Astrocyte (in vitro differentiated cells and primary cell): Measurements from ENCODE around the gene DOK6. TPM values are rescaled to one million over a fixed set of nuclear protein-coding genes. Genes with fewer than 3 reads are reported as not detected.

ENCODE experiments used
- DNase-seq: peaks from one replicate; pipeline ENCODE4 v3.0.0-alpha.2; 2010; ENCODE audit warnings: low read depth
- FAIRE-seq: peaks from 2 replicates; lab custom pipeline; 2011; peaks lifted over from hg19 to GRCh38; lab: Jason Lieb, UNC
- H2AFZ ChIP-seq: 2 replicates; pipeline ENCODE4 v1.6.0; 2012; ENCODE audit warnings: low read depth, low read length, inconsistent platforms
- H3K27ac ChIP-seq: 2 replicates; pipeline ENCODE4 v1.5.1; 2011; ENCODE audit warnings: low read depth, low read length, inconsistent platforms
- H3K27me3 ChIP-seq: 2 replicates; pipeline ENCODE4 v1.6.0; 2011; ENCODE audit warnings: low read length, inconsistent platforms; ENCODE audit not compliant: insufficient read depth
- H3K36me3 ChIP-seq: 2 replicates; pipeline ENCODE4 v1.5.1; 2011; ENCODE audit warnings: low read length, inconsistent platforms; ENCODE audit not compliant: insufficient read depth
- H3K4me1 ChIP-seq: 2 replicates; pipeline ENCODE4 v1.5.1; 2011; ENCODE audit warnings: low read length, inconsistent platforms; ENCODE audit not compliant: insufficient read depth
- H3K4me2 ChIP-seq: 2 replicates; pipeline ENCODE4 v1.6.0; 2012; ENCODE audit warnings: low read length, inconsistent platforms
- H3K4me3 ChIP-seq: 2 replicates; pipeline ENCODE4 v1.5.1; 2011; ENCODE audit warnings: low read depth, mild to moderate bottlenecking, low read length, inconsistent platforms; ENCODE audit not compliant: insufficient read depth
- H3K79me2 ChIP-seq: 2 replicates; pipeline ENCODE4 v1.6.0; 2012; ENCODE audit warnings: mild to moderate bottlenecking, low read length, inconsistent platforms; ENCODE audit not compliant: insufficient read depth
- H3K9ac ChIP-seq: 2 replicates; pipeline ENCODE4 v1.6.0; 2012; ENCODE audit warnings: mild to moderate bottlenecking, low read length, inconsistent platforms
- H3K9me3 ChIP-seq: 2 replicates; pipeline ENCODE4 v1.5.1; 2012; ENCODE audit warnings: low read depth, mild to moderate bottlenecking, low read length, inconsistent platforms; ENCODE audit not compliant: insufficient read depth
- H4K20me1 ChIP-seq: 2 replicates; pipeline ENCODE4 v1.6.0; 2012; ENCODE audit warnings: low read length, inconsistent platforms; ENCODE audit not compliant: insufficient read depth
- H3K27ac Mint-ChIP-seq: one replicate; pipeline ENCODE4 v1.8.0; 2021; ENCODE audit warnings: mild to moderate bottlenecking, mixed read lengths; ENCODE audit not compliant: unreplicated experiment
- H3K27me3 Mint-ChIP-seq: one replicate; pipeline ENCODE4 v1.8.0; 2021; ENCODE audit warnings: low read depth, mixed read lengths; ENCODE audit not compliant: unreplicated experiment
- H3K36me3 Mint-ChIP-seq: one replicate; pipeline ENCODE4 v1.8.0; 2021; ENCODE audit warnings: low read depth, mixed read lengths; ENCODE audit not compliant: unreplicated experiment
- H3K4me1 Mint-ChIP-seq: one replicate; pipeline ENCODE4 v1.8.0; 2021; ENCODE audit warnings: low read depth, mixed read lengths; ENCODE audit not compliant: unreplicated experiment
- H3K4me3 Mint-ChIP-seq: one replicate; pipeline ENCODE4 v1.8.0; 2021; ENCODE audit warnings: mild to moderate bottlenecking, moderate library complexity, mixed read lengths; ENCODE audit not compliant: unreplicated experiment
- H3K9me3 Mint-ChIP-seq: one replicate; pipeline ENCODE4 v1.8.0; 2021; ENCODE audit warnings: mild to moderate bottlenecking, mixed read lengths; ENCODE audit not compliant: unreplicated experiment
- EZH2 ChIP-seq: IDR thresholded peaks from 2 replicates; pipeline ENCODE4 v1.6.1; 2012; ENCODE audit warnings: mild to moderate bottlenecking, low read length, inconsistent platforms; ENCODE audit not compliant: insufficient read depth
- total RNA-seq: library from RNA; stranded (reverse); gene quantifications from 2 replicates; pipeline ENCODE4 v1.2.1, GENCODE V29; 2021
- TF ChIP-seq, protein P1 (sequence below): IDR thresholded peaks from 2 replicates; pipeline ENCODE4 v1.5.1; 2011; ENCODE audit warnings: low read depth, mild to moderate bottlenecking, inconsistent platforms, low read length, moderate library complexity; ENCODE audit not compliant: insufficient read depth

DOK6 gene
- total RNA-seq, 1 donor from 2014 or later = 2.9 TPM

DNA sequence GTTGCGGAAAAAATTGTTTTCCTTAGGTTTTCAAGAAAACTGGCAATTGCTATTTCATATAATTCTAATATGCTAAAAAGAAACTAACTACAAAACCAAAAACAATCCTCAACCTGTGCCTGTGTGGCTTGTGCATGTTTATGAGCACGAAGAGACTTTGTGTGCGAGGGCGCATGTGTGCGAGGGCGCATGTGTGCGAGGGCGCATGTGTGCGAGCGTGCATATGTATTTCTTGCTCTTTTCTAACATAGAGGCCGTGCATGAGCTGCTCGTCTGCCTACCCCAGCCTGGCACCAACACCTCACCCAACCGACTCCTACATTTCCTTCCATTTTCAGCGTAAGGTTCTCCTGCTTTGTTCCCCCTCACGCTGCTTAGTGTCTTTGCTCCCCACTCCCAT lies 211.6 kb downstream of the DOK6 start:
- no peaks in the 10 kb centered on the region for H3K79me2 ChIP-seq
- H3K9ac ChIP-seq = no peak overlapping the region
- DNase-seq = no peak
- H3K27me3 ChIP-seq = no peaks in the 10 kb centered on the region
- H3K9me3 Mint-ChIP-seq = no peaks in the 10 kb centered on the region
- no peaks in the 10 kb centered on the region for H3K36me3 ChIP-seq
- no peak overlapping the region for H2AFZ ChIP-seq
- no peak overlapping the region for H3K4me2 ChIP-seq
- no peaks in the 10 kb centered on the region for H3K4me1 ChIP-seq
- no peaks in the 10 kb centered on the region for H4K20me1 ChIP-seq
- no peaks in the 10 kb centered on the region for H3K4me1 Mint-ChIP-seq
- no peak overlapping the region for H3K4me3 ChIP-seq
- H3K27me3 Mint-ChIP-seq = no peaks in the 10 kb centered on the region
- H3K27ac ChIP-seq = no peak overlapping the region
- no peak for FAIRE-seq
- H3K27ac Mint-ChIP-seq = no peak overlapping the region
- H3K9me3 ChIP-seq = no peaks in the 10 kb centered on the region
- no peak overlapping the region for H3K4me3 Mint-ChIP-seq
- TF ChIP-seq EZH2 = no peak
- TF ChIP-seq, protein P1, sequence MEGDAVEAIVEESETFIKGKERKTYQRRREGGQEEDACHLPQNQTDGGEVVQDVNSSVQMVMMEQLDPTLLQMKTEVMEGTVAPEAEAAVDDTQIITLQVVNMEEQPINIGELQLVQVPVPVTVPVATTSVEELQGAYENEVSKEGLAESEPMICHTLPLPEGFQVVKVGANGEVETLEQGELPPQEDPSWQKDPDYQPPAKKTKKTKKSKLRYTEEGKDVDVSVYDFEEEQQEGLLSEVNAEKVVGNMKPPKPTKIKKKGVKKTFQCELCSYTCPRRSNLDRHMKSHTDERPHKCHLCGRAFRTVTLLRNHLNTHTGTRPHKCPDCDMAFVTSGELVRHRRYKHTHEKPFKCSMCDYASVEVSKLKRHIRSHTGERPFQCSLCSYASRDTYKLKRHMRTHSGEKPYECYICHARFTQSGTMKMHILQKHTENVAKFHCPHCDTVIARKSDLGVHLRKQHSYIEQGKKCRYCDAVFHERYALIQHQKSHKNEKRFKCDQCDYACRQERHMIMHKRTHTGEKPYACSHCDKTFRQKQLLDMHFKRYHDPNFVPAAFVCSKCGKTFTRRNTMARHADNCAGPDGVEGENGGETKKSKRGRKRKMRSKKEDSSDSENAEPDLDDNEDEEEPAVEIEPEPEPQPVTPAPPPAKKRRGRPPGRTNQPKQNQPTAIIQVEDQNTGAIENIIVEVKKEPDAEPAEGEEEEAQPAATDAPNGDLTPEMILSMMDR = no peak
- no peaks in the 10 kb centered on the region for H3K36me3 Mint-ChIP-seq

DNA sequence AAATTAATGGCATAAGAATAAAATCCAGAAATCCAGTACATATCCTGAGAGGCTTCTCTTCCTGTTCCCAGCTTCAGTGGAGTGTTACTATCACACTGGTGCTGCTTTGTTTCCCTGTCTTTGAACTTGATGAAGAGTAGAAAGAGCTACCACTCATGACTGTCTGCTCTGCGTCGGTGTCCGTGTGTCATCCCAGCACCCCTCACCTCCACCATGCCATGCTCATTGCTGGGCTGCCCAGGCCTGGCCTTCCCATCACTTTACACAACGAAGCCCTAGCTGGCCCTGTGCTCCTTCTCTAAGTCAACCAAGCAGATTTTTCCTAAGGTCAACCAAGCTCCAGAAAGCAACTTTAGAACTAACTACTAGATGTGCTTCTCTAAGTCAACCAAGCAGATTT lies 215.4 kb downstream of the DOK6 start:
- Histone ChIP-seq H3K27ac (no peak overlapping the region), H3K27me3 (no peaks in the 10 kb centered on the region), H3K9ac (no peak overlapping the region), H3K4me2 (no peak overlapping the region), H3K9me3 (no peaks in the 10 kb centered on the region), H2AFZ (no peak overlapping the region), H3K79me2 (no peaks in the 10 kb centered on the region), H3K36me3 (no peaks in the 10 kb centered on the region), H4K20me1 (no peaks in the 10 kb centered on the region), H3K4me1 (no peaks in the 10 kb centered on the region), H3K4me3 (no peak overlapping the region)
- FAIRE-seq (no peak), DNase-seq (no peak)
- no peaks in the 10 kb centered on the region for H3K27me3 Mint-ChIP-seq
- H3K9me3 Mint-ChIP-seq = no peaks in the 10 kb centered on the region
- no peak for TF ChIP-seq EZH2
- TF ChIP-seq, protein P1 = no peak
- no peak overlapping the region for H3K27ac Mint-ChIP-seq
- no peak overlapping the region for H3K4me3 Mint-ChIP-seq
- H3K36me3 Mint-ChIP-seq = no peaks in the 10 kb centered on the region
- no peaks in the 10 kb centered on the region for H3K4me1 Mint-ChIP-seq

DNA sequence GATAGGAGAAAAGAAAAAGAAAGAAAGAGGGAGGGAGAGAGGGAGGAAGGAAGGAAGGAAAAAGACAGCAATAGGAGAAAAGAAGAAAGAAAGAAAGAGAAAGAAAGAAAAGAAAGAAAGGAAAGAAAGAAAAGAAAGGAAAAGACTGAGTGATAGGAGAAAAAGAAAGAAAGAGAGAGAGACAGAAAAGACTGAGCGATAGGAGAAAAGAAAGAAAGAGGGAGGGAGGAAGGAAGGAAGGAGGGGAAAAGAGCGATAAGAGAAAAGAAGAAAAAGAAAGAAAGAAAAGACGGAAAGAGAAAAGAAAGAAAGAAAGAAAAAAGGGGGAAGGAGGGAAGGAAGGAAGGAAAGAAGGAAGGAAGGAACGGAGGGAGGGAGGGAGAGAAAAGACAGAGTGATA lies 216.7 kb downstream of the DOK6 start:
- Mint-ChIP-seq H3K4me3 (no peak overlapping the region), H3K27ac (no peak overlapping the region), H3K4me1 (no peaks in the 10 kb centered on the region), H3K36me3 (no peaks in the 10 kb centered on the region), H3K27me3 (no peaks in the 10 kb centered on the region), H3K9me3 (no peaks in the 10 kb centered on the region)
- DNase-seq (no peak), FAIRE-seq (no peak)
- Histone ChIP-seq H3K9me3 (no peaks in the 10 kb centered on the region), H3K79me2 (no peaks in the 10 kb centered on the region), H3K36me3 (no peaks in the 10 kb centered on the region), H3K27me3 (no peaks in the 10 kb centered on the region), H4K20me1 (no peaks in the 10 kb centered on the region), H3K4me2 (no peak overlapping the region), H3K27ac (no peak overlapping the region), H2AFZ (no peak overlapping the region), H3K4me3 (no peak overlapping the region), H3K4me1 (no peaks in the 10 kb centered on the region), H3K9ac (no peak overlapping the region)
- no peak for TF ChIP-seq EZH2
- TF ChIP-seq, protein P1 = no peak
